ENCODE results near the gene PRMT6.
"Not testable (repeated sequence)": the region's sequence is repeated elsewhere in the genome, so short reads cannot be mapped to it uniquely, and the experiment has no call there.

Gene PRMT6

GRCh38 chr1:107047602-107048001, 8.9 kb upstream of the PRMT6 start:
- no peak for TF ChIP-seq CTCF (IDR thresholded peaks at IDR 0.05; ENCODE audit: extremely low read depth, missing control alignments)
- no peak for DNase-seq (ENCODE audit: low spot score)

- no peak for DNase-seq (ENCODE audit: low spot score)
- TF ChIP-seq CTCF (IDR thresholded peaks at IDR 0.05; ENCODE audit: extremely low read depth, missing control alignments) = no peak
Measured at GRCh38 chr1:107048241-107048640, 8.2 kb upstream of the PRMT6 start.

GRCh38 chr1:107051266-107051665, 5.2 kb upstream of the PRMT6 start:
- no peak for TF ChIP-seq CTCF (IDR thresholded peaks at IDR 0.05; ENCODE audit: extremely low read depth, missing control alignments)

GRCh38 chr1:107055919-107056425, 502 bp upstream of the PRMT6 start:
- DNase-seq (ENCODE audit: low spot score) = not testable (repeated sequence)

More at GRCh38 chr1:107051266-107051665, 5.2 kb upstream of the PRMT6 start:
- no peak for DNase-seq (ENCODE audit: low spot score)

GRCh38 chr1:107057197-107058133, 991 bp downstream of the PRMT6 start:
- DNase-seq (ENCODE audit: low spot score) = peak; percentile 49
- TF ChIP-seq CTCF (IDR thresholded peaks at IDR 0.05; ENCODE audit: extremely low read depth, missing control alignments) = no peak

- TF ChIP-seq CTCF (IDR thresholded peaks at IDR 0.05; ENCODE audit: extremely low read depth, missing control alignments) = no peak
- DNase-seq (ENCODE audit: low spot score) = peak; percentile 25
Measured at GRCh38 chr1:107058245-107059032, 2.0 kb downstream of the PRMT6 start.

GRCh38 chr1:107061886-107062285, 5.4 kb downstream of the PRMT6 start:
- no peak for DNase-seq (ENCODE audit: low spot score)
- no peak for TF ChIP-seq CTCF (IDR thresholded peaks at IDR 0.05; ENCODE audit: extremely low read depth, missing control alignments)
